Right lobe of liver (tissue), 4 donors: ENCODE results near the gene FCRL1.

Source experiments
- CTCF ChIP-seq, 4 donors: fragments of 200-600 bp in 3 of 4; fragments of 450-650 bp in 1 of 4; IDR thresholded peaks; one replicate each; pipeline versions ENCODE4 v1.5.1 to v1.8.0; 2016 to 2022; ENCODE audit warnings: antibody characterized with exemption in 4 of 4, mild to moderate bottlenecking in 2 of 4
- POLR2A ChIP-seq: fragments of 450-650 bp; IDR thresholded peaks from one replicate; pipeline ENCODE4 v1.6.1; 2017; ENCODE audit warnings: antibody characterized with exemption, mild to moderate bottlenecking
- donor health status: DM: no; HTN: no; CAD: no.
- donor health status: DM: no; HTN: no; CAD: no.
- donor health status: DM: no; HTN: yes; CAD: no.

- TF ChIP-seq CTCF (IDR thresholded peaks at IDR 0.05), result no peak
- no peak for TF ChIP-seq POLR2A
These were observed 23.0 kb upstream of the FCRL1 start for GRCh38 chr1:157842939-157843338.
